Measurements from ENCODE around the gene LEAP2. TPM values are rescaled to one million over a fixed set of nuclear protein-coding genes. Genes with fewer than 3 reads are reported as not detected.
A peak's percentile ranks its signal among the peaks of the same experiment; 100 is the strongest.

LEAP2 gene
- total and polyA plus RNA-seq, 4 donors, result 0.79 to 3.5 (median 2.5) TPM

- Histone ChIP-seq H3K4me1 (ENCODE audit: control insufficient read depth, insufficient read depth, low read length) (peaks cover 33% of the 10 kb centered on the region), H3K27ac (ENCODE audit: low read depth, low read length) (peak within 1 kb of the TSS; percentile 25), H3K36me3 (ENCODE audit: control insufficient read depth, insufficient read depth, low read length) (peaks cover 5% of the 10 kb centered on the region), H3K27me3 (ENCODE audit: control insufficient read depth, insufficient read depth, low read length) (peaks cover 51% of the 10 kb centered on the region), H3K4me3 (ENCODE audit: low read depth, low read length) (peak within 1 kb of the TSS; percentile 45), H3K9me3 (ENCODE audit: control insufficient read depth, insufficient read depth, low read length) (no peaks in the 10 kb centered on the region)
- WGBS (ENCODE audit: insufficient coverage), result 3% methylated on average over 78 of the region's 78 CpGs
- DNase-seq (ENCODE audit: low read depth in 4 of 6, low spot score in 6 of 6), result no peak
Measured at GRCh38 chr5:132830436-132831094, 42.9 kb upstream of the LEAP2 start, which contains the start of gene SHROOM1. Gene SHROOM1, minus strand, starts transcription at chr5:132830647. Its CDS starts 4,507 bp downstream, at chr5:132826140.

- DNase-seq (ENCODE audit: low read depth in 4 of 6, low spot score in 6 of 6), result no peak
- H3K27me3 ChIP-seq (ENCODE audit: control insufficient read depth, insufficient read depth, low read length), result peaks cover 46% of the 10 kb centered on the region
- H3K4me3 ChIP-seq (ENCODE audit: low read depth, low read length), result no peak overlapping the region
- peaks cover 3% of the 10 kb centered on the region for H3K36me3 ChIP-seq (ENCODE audit: control insufficient read depth, insufficient read depth, low read length)
- H3K4me1 ChIP-seq (ENCODE audit: control insufficient read depth, insufficient read depth, low read length), result peaks cover 27% of the 10 kb centered on the region
- H3K9me3 ChIP-seq (ENCODE audit: control insufficient read depth, insufficient read depth, low read length), result no peaks in the 10 kb centered on the region
- 94% methylated on average over 9 of the region's 15 CpGs for WGBS (ENCODE audit: insufficient coverage)
- peak overlapping the region; percentile 25 for H3K27ac ChIP-seq (ENCODE audit: low read depth, low read length)
Measured at GRCh38 chr5:132831095-132831860, 42.2 kb upstream of the LEAP2 start.

- H3K27ac ChIP-seq (ENCODE audit: low read depth, low read length), result no peak overlapping the region
- no peak for DNase-seq (ENCODE audit: low read depth in 4 of 6, low spot score in 6 of 6)
- peaks cover 22% of the 10 kb centered on the region for H3K4me1 ChIP-seq (ENCODE audit: control insufficient read depth, insufficient read depth, low read length)
- H3K9me3 ChIP-seq (ENCODE audit: control insufficient read depth, insufficient read depth, low read length), result no peaks in the 10 kb centered on the region
- WGBS (ENCODE audit: insufficient coverage), result 94% methylated on average over 5 of the region's 5 CpGs
- peaks cover 3% of the 10 kb centered on the region for H3K36me3 ChIP-seq (ENCODE audit: control insufficient read depth, insufficient read depth, low read length)
- peaks cover 35% of the 10 kb centered on the region for H3K27me3 ChIP-seq (ENCODE audit: control insufficient read depth, insufficient read depth, low read length)
- H3K4me3 ChIP-seq (ENCODE audit: low read depth, low read length), result no peak overlapping the region
Measured at GRCh38 chr5:132832612-132833011, 40.9 kb upstream of the LEAP2 start.

DNA sequence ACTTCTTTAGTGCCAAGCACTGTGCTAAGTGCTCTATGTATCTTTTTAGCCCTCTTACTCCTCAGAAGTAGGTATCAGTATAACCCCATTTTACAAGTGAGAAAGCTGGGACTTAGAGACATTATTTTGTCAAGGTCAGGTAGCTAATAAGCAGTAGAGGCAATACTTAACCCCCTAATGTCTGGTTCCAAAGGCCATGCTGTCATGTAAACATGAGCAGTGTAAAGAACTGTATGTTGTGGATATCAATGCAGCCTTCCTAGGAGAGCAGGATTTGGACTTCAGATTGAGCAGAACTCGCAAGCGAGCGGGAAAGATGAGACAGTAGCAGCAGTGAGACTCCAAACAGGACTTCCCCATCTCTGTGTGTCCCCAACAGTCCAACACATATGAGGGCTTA is 39.4 kb upstream of the LEAP2 start:
- Histone ChIP-seq H3K4me3 (ENCODE audit: low read depth, low read length) (no peak overlapping the region), H3K27me3 (ENCODE audit: control insufficient read depth, insufficient read depth, low read length) (peaks cover 20% of the 10 kb centered on the region), H3K9me3 (ENCODE audit: control insufficient read depth, insufficient read depth, low read length) (no peaks in the 10 kb centered on the region), H3K36me3 (ENCODE audit: control insufficient read depth, insufficient read depth, low read length) (no peaks in the 10 kb centered on the region), H3K27ac (ENCODE audit: low read depth, low read length) (no peak overlapping the region), H3K4me1 (ENCODE audit: control insufficient read depth, insufficient read depth, low read length) (peaks cover 28% of the 10 kb centered on the region)
- no peak for DNase-seq (ENCODE audit: low read depth in 4 of 6, low spot score in 6 of 6)
- 100% methylated on average over 2 of the region's 3 CpGs for WGBS (ENCODE audit: insufficient coverage)

DNA sequence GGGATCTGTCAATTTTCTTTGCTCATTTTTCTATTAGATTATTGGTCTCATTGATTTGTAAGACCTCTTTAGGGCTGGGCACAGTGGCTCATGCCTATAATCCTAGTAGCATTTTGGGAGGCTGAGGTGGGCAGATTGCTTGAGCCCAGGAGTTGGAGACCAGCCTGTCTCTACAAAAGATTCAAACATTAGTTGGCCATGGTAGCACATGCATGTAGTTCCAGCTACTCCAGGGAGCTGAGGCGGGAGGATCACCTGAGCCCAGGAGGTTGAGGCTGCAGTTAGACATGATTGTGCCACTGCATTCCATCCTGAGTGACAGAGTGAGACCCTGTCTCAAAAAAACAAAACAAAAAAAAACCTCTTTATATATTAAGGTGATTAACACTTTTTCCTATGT is 36.6 kb upstream of the LEAP2 start:
- 100% methylated on average over 1 of the region's 1 CpG for WGBS (ENCODE audit: insufficient coverage)
- no peak overlapping the region for H3K4me3 ChIP-seq (ENCODE audit: low read depth, low read length)
- H3K9me3 ChIP-seq (ENCODE audit: control insufficient read depth, insufficient read depth, low read length), result no peaks in the 10 kb centered on the region
- H3K4me1 ChIP-seq (ENCODE audit: control insufficient read depth, insufficient read depth, low read length), result peaks cover 10% of the 10 kb centered on the region
- DNase-seq (ENCODE audit: low read depth in 4 of 6, low spot score in 6 of 6), result no peak
- H3K36me3 ChIP-seq (ENCODE audit: control insufficient read depth, insufficient read depth, low read length), result no peaks in the 10 kb centered on the region
- no peaks in the 10 kb centered on the region for H3K27me3 ChIP-seq (ENCODE audit: control insufficient read depth, insufficient read depth, low read length)
- no peak overlapping the region for H3K27ac ChIP-seq (ENCODE audit: low read depth, low read length)

DNA sequence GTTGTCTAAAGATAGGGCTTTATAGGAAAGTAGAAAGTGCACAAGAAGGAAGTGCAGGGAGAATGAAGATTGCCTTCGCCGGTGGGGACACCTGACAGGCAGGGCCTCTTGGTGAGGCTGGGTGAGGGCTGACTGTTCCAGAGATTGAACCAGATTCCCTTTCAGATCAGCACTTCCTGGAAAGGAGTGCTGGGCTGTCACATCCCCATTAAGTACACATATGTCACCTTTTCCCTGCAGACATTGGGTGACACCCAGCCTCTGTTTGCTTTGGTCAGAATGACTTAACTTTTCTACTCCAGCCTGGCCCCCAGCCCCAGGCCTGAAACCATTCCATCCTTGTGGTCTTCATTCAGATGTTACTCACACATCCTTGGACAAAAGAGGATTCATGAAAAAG is 35.6 kb upstream of the LEAP2 start:
- WGBS (ENCODE audit: insufficient coverage), result 76% methylated on average over 2 of the region's 2 CpGs
- H3K9me3 ChIP-seq (ENCODE audit: control insufficient read depth, insufficient read depth, low read length), result no peaks in the 10 kb centered on the region

GRCh38 chr5:132838516-132839282 is 34.8 kb upstream of the LEAP2 start:
- DNase-seq (ENCODE audit: low read depth in 4 of 6, low spot score in 6 of 6), result no peak
- 38% methylated on average over 2 of the region's 3 CpGs for WGBS (ENCODE audit: insufficient coverage)
- H3K27me3 ChIP-seq (ENCODE audit: control insufficient read depth, insufficient read depth, low read length), result no peaks in the 10 kb centered on the region

More for the DNA sequence above, 35.6 kb upstream of the LEAP2 start:
- H3K4me1 ChIP-seq (ENCODE audit: control insufficient read depth, insufficient read depth, low read length), result peaks cover 10% of the 10 kb centered on the region
- H3K27ac ChIP-seq (ENCODE audit: low read depth, low read length), result peak overlapping the region; percentile 27
- no peaks in the 10 kb centered on the region for H3K27me3 ChIP-seq (ENCODE audit: control insufficient read depth, insufficient read depth, low read length)
- DNase-seq (ENCODE audit: low read depth in 4 of 6, low spot score in 6 of 6), result no peak
- H3K4me3 ChIP-seq (ENCODE audit: low read depth, low read length), result no peak overlapping the region
- H3K36me3 ChIP-seq (ENCODE audit: control insufficient read depth, insufficient read depth, low read length), result no peaks in the 10 kb centered on the region

GRCh38 chr5:132839426-132840301 is 33.8 kb upstream of the LEAP2 start:
- Histone ChIP-seq H3K36me3 (ENCODE audit: control insufficient read depth, insufficient read depth, low read length) (no peaks in the 10 kb centered on the region), H3K9me3 (ENCODE audit: control insufficient read depth, insufficient read depth, low read length) (no peaks in the 10 kb centered on the region), H3K27me3 (ENCODE audit: control insufficient read depth, insufficient read depth, low read length) (no peaks in the 10 kb centered on the region), H3K4me1 (ENCODE audit: control insufficient read depth, insufficient read depth, low read length) (peaks cover 10% of the 10 kb centered on the region), H3K4me3 (ENCODE audit: low read depth, low read length) (no peak overlapping the region), H3K27ac (ENCODE audit: low read depth, low read length) (peak overlapping the region; percentile 63)
- no peak for DNase-seq (ENCODE audit: low read depth in 4 of 6, low spot score in 6 of 6)
- 69% methylated on average over 5 of the region's 8 CpGs for WGBS (ENCODE audit: insufficient coverage)

More at GRCh38 chr5:132838516-132839282, 34.8 kb upstream of the LEAP2 start:
- Histone ChIP-seq H3K4me3 (ENCODE audit: low read depth, low read length) (no peak overlapping the region), H3K27ac (ENCODE audit: low read depth, low read length) (peak overlapping the region; percentile 63), H3K4me1 (ENCODE audit: control insufficient read depth, insufficient read depth, low read length) (peaks cover 10% of the 10 kb centered on the region), H3K9me3 (ENCODE audit: control insufficient read depth, insufficient read depth, low read length) (no peaks in the 10 kb centered on the region), H3K36me3 (ENCODE audit: control insufficient read depth, insufficient read depth, low read length) (no peaks in the 10 kb centered on the region)

DNA sequence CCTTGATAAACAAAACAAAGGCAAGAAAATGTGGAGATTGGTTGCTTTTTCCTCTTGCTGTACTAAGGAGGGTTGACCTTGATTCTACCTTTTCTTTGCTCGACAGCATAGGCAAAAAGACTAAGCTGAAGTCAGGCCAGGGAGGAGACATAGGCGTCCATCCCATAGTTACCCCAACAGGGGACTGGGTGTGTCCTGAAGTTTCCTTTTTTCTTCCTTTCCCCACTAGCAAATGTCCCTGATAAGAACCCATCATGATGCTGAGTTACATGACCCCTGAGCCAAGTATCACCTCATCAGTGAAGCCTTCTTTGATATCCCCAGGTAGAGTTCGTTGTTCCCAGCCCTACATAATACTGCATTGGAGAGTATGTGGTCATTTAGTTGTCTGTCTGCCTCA is 33.2 kb upstream of the LEAP2 start:
- no peaks in the 10 kb centered on the region for H3K9me3 ChIP-seq (ENCODE audit: control insufficient read depth, insufficient read depth, low read length)
- H3K27me3 ChIP-seq (ENCODE audit: control insufficient read depth, insufficient read depth, low read length), result no peaks in the 10 kb centered on the region
- peaks cover 10% of the 10 kb centered on the region for H3K4me1 ChIP-seq (ENCODE audit: control insufficient read depth, insufficient read depth, low read length)
- 83% methylated on average over 3 of the region's 3 CpGs for WGBS (ENCODE audit: insufficient coverage)
- peak overlapping the region; percentile 19 for H3K27ac ChIP-seq (ENCODE audit: low read depth, low read length)
- DNase-seq (ENCODE audit: low read depth in 4 of 6, low spot score in 6 of 6), result no peak
- H3K4me3 ChIP-seq (ENCODE audit: low read depth, low read length), result no peak overlapping the region
- H3K36me3 ChIP-seq (ENCODE audit: control insufficient read depth, insufficient read depth, low read length), result no peaks in the 10 kb centered on the region
